Colonic mucosa (tissue), 4 donors: ENCODE measurements around the gene SLC39A3. TPM values are rescaled to one million over a fixed set of nuclear protein-coding genes. Genes with fewer than 3 reads are reported as not detected.

Experiments used
- DNase-seq: peaks from one replicate; pipeline ENCODE4 v3.0.0-alpha.2; 2020
- H3K27ac ChIP-seq: fragments of 200-600 bp; one replicate; pipeline ENCODE4 v1.8.0; 2021
- H3K27me3 ChIP-seq: fragments of 200-600 bp; one replicate; pipeline ENCODE4 v1.8.0; 2021
- H3K36me3 ChIP-seq: fragments of 200-600 bp; one replicate; pipeline ENCODE4 v1.8.0; 2021
- H3K4me1 ChIP-seq: fragments of 200-600 bp; one replicate; pipeline ENCODE4 v1.8.0; 2021; ENCODE audit warnings: mild to moderate bottlenecking
- H3K4me3 ChIP-seq: fragments of 200-600 bp; one replicate; pipeline ENCODE4 v1.8.0; 2021
- H3K9ac ChIP-seq, 2 donors: one replicate each; pipeline ENCODE4 v1.7.0; 2013; ENCODE audit warnings: control low read depth in 2 of 2, low read depth in 2 of 2, low read length in 2 of 2
- H3K9me3 ChIP-seq: fragments of 200-600 bp; one replicate; pipeline ENCODE4 v1.8.0; 2021
- CTCF ChIP-seq: fragments of 200-600 bp; IDR thresholded peaks from one replicate; pipeline ENCODE4 v1.8.0; 2022; ENCODE audit warnings: antibody characterized with exemption, mild to moderate bottlenecking
- intact Hi-C: fragments of 100-400 bp; cut with DNase I; formaldehyde crosslinking; loops from one replicate; pipeline ENCODE4 v1.14.1; 2022
- total RNA-seq, 2 donors: library from RNA; stranded (reverse); fragmentation: NEBNext Ultra II Directional in 1 of 2; extraction: Animal tissue kit (Norgen Biotek cat#: 25700) in 1 of 2; gene quantifications; one replicate each; pipeline ENCODE4 v1.2.1, GENCODE V29; 2021
- donor health status: healthy.
- donor health status: DM: no; HTN: no; CAD: no.
- donor health status: DM: no; HTN: no; CAD: no.

The SLC39A3 gene
- total RNA-seq, 2 donors from 2014 or later, result 14.8 to 34.3 TPM

- Histone ChIP-seq H3K36me3 (no peaks in the 10 kb centered on the region), H3K9ac (peak within 1 kb of the TSS; percentile 97 to 98), H3K27me3 (no peaks in the 10 kb centered on the region), H3K27ac (peak within 1 kb of the TSS; percentile 79), H3K4me3 (peak within 1 kb of the TSS; percentile 94), H3K4me1 (peaks cover 10% of the 10 kb centered on the region), H3K9me3 (no peaks in the 10 kb centered on the region)
- peak; percentile 23 for TF ChIP-seq CTCF
- DNase-seq, result peak; percentile 98
- intact Hi-C loops, result no loop called here
These were observed 43.3 kb upstream of the SLC39A3 start, which contains the start of gene SGTA for GRCh38 chr19:2782936-2783780. SGTA (minus strand) TSS chr19:2783273; CDS start chr19:2769068, 14,205 bp downstream.

- peak; percentile 25 for DNase-seq
- H3K36me3 ChIP-seq, result no peaks in the 10 kb centered on the region
- intact Hi-C loops, result no loop called here
- H3K4me3 ChIP-seq, result peak overlapping the region; percentile 94
- no peak for TF ChIP-seq CTCF
- peaks cover 10% of the 10 kb centered on the region for H3K4me1 ChIP-seq
- peak overlapping the region; percentile 79 for H3K27ac ChIP-seq
- no peaks in the 10 kb centered on the region for H3K9me3 ChIP-seq
- peak overlapping the region; percentile 97 to 98 for H3K9ac ChIP-seq
- no peaks in the 10 kb centered on the region for H3K27me3 ChIP-seq
These were observed 42.6 kb upstream of the SLC39A3 start for GRCh38 chr19:2782329-2782935.

- Histone ChIP-seq H3K9me3 (no peaks in the 10 kb centered on the region), H3K36me3 (no peaks in the 10 kb centered on the region), H3K27ac (no peak overlapping the region), H3K4me3 (no peak overlapping the region), H3K4me1 (peaks cover 10% of the 10 kb centered on the region), H3K9ac (no peak overlapping the region), H3K27me3 (no peaks in the 10 kb centered on the region)
- intact Hi-C loops, result no loop called here
- DNase-seq, result no peak
- TF ChIP-seq CTCF, result no peak
These were observed 40.5 kb upstream of the SLC39A3 start for GRCh38 chr19:2780284-2780683.

- intact Hi-C loops, result no loop called here
- Histone ChIP-seq H3K36me3 (no peaks in the 10 kb centered on the region), H3K9ac (peak overlapping the region in 1 of 2 donors; percentile 6), H3K4me3 (no peak overlapping the region), H3K27me3 (no peaks in the 10 kb centered on the region), H3K4me1 (peaks cover 12% of the 10 kb centered on the region), H3K9me3 (no peaks in the 10 kb centered on the region), H3K27ac (no peak overlapping the region)
- no peak for DNase-seq
- no peak for TF ChIP-seq CTCF
These were observed 39.4 kb upstream of the SLC39A3 start for GRCh38 chr19:2779121-2779740.

- peaks cover 12% of the 10 kb centered on the region for H3K4me1 ChIP-seq
- no peak overlapping the region for H3K27ac ChIP-seq
- no peak for TF ChIP-seq CTCF
- H3K9ac ChIP-seq, result no peak overlapping the region
- H3K4me3 ChIP-seq, result no peak overlapping the region
- intact Hi-C loops, result no loop called here
- no peaks in the 10 kb centered on the region for H3K36me3 ChIP-seq
- no peak for DNase-seq
- no peaks in the 10 kb centered on the region for H3K9me3 ChIP-seq
- H3K27me3 ChIP-seq, result no peaks in the 10 kb centered on the region
These were observed 38.3 kb upstream of the SLC39A3 start for GRCh38 chr19:2777952-2778683.
